GM21515 (cell line): Measurements from ENCODE around the gene GNB1.

ENCODE experiments used
- ATAC-seq: cut with Tn5 transposase; IDR thresholded peaks from one replicate; pipeline ENCODE4 v1.9.1; 2021; ENCODE audit not compliant: unreplicated experiment

GNB1 gene

DNA sequence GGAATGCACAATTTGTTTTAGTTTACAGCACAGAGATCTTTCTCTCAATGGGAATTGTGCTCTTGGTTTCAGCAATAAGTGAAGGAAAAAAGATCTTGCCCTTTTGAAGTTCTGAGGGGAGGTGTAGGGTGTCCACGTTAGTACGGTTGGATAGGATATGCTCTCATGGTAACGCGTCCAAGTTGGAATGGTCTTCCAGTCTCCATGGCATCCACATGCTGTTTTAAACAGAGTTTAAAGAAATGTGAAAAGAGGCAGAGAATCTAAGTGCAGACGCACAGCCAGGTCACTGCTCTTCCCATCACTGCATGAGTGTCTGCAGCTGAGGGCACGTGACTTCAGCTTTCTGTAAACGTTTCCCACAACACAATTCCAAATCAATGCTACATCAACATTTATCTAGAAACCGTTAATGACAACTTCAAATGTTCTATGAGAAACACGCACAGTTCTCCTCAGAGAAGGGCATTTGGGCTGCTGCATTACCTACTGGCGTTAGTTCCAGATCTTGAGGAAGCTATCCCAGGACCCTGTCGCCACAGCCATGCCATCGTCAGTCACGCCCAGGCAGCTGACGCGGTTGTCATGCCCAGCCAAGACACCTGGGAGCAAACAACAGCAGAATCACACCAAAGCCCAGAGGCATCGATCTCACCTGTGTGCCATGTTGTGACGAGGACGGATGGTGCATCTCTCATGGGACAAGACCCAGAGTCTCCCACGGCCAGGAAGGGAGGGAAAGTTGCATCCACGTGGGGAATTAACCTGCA, 103.9 kb downstream of the GNB1 start:
- ATAC-seq: no peak

DNA sequence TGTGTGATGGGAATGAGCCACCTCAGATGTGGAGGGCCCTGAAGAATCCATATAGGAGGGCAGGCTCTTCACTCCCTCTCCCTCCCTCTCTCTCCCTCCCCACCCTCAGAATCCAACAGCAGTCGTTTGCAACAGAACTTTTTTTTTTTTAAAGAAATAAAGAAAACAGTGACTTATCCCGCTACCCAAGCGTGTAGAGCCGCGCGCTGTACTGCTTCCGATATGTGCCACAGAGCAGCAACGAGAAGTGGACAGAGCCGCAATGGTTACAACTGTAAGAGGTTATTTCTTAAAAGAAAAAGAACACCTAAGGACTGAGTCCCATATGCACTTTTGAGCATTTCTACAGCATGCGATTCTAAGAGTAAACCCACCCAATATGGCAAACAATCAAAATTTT, 105.2 kb downstream of the GNB1 start:
- ATAC-seq: no peak

DNA sequence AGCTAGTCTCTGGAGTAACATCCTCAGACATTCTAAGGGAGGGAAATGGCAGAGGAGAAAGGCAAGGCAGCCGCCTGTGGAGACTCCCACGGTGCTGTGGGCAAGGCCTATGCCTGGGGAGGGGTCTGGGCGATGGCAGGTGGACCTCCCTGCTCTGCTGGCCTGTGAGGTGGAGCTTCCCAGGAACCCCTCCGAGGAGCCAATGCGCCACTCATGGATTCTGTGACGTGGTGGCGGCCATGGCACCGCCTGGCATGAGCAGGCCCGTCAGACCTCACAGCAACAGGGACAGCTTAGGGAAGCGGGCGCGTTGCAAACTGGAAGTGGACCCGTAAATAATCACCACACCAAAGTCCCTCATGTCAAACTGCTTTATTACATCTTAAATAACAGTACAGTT, 106.0 kb downstream of the GNB1 start:
- ATAC-seq: no peak

DNA sequence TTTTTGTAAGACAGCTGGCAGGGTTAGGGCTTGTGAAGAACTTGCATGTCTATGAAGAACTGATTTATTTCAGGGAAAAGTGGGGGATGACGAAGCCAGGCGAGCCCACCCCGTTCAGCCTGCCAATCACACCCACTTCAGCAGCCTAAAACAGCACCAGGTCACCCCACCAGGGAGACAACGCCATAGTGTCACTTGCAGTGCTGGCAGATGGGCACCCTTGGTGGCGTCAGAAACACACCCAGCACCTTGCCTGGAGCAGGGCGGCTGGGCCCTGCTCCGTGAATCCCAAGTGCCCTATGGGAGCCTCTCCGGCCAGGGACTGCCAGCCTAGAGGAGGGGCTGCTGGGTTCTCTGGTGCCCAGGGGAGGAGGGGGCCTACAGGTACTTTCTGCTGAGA, 107.6 kb downstream of the GNB1 start:
- no peak for ATAC-seq

DNA sequence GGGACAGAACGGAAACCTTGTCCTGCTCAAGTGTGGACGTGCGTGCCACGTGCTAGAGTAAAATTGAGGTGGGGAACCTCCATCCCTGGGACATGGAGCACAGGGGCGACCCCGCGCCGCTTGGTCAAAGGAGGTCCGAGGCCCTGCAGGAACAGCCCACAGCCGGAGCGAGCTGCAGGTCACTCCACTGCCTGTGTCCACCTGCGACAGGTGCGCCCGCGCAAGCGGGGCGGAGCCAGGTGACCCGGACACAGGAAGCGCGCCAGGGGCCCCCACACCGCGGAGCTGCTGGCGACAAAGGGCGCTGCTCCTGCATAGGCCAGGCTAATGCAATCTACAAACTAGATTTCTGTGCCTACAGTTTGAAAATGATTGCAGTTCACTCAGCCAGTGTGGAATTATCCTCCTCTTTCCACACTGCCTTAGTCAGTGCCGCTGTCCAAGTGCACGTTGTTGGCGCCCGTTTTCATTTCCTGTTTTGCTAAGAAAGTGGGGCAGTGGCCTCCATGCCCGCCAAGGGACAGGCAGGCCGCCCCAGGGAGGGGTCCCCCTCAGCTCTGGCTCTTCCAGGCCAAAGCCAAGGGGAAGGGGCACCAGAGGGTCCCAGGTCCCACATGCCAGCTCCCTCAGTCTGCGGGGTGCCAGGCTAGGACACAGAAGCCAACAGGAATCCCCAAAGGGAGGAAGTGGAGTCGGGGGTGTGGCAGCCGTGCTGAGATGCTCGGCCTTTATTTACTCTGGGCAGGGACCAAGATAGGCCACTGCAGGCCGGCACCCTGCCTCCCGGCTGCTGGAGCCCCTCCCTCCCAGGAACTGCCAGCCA, 108.3 kb downstream of the GNB1 start:
- ATAC-seq: no peak

DNA sequence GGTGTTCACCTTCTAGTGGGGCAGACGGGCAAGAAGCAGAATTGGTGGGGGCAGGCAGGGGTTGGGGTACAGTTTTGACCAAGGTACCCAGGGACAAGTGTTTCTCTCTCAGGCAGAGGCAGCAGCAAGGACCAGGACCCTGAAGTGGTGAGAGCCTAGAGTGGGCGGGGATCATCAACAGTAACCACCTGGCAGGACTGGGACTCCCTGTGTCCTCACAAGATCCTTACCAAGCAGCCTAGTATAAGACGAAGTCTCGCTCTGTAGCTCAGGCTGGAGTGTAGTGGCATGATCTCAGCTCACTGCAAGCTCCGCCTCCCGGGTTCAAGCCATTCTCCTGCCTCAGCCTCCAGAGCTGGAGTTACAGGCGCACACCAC, 109.4 kb downstream of the GNB1 start:
- no peak for ATAC-seq

DNA sequence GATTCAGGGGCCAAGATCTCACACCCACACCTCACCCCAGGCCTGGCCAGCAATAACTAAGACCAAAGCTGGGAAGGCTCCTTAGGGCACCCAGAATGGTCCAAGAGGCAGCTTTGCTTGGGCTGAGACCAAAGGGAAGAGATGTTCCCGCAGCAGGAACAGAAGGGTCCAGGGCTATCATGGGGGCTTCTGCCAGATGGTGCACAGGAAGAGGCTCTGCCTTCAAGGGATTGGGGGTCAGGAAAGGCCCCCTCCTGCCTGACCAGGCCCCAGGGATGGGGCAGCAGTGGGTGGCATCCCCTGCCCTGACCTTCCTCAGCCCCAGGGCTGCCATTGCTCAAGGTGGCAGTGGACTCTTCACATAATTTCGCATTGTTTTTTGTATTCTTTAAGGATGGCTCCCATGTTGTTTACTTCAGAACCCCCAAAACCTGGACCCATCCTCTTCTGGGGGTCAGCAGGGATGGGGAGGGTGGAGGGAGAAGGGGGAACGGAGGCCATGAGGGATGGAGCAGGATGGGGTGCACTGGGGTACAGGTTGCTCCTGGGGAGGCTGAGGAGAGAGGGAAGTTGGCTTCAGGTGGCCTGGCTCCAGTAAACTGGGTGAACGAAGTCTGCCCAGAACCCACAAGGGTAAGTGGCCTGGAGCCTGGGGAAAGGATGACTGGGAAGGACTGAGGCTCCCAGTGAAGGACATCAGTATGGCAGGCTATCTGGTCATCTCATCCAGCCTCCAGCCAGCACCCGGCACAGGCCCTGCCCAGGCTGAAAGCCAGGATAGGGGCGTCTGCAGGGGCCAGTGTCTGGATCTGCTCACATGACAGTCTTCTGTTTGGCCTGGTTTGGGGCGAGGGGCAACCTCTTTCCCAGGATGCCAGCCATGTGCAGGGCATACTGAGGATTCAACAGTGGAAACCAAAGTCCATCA, 110.0 kb downstream of the GNB1 start:
- no peak for ATAC-seq

DNA sequence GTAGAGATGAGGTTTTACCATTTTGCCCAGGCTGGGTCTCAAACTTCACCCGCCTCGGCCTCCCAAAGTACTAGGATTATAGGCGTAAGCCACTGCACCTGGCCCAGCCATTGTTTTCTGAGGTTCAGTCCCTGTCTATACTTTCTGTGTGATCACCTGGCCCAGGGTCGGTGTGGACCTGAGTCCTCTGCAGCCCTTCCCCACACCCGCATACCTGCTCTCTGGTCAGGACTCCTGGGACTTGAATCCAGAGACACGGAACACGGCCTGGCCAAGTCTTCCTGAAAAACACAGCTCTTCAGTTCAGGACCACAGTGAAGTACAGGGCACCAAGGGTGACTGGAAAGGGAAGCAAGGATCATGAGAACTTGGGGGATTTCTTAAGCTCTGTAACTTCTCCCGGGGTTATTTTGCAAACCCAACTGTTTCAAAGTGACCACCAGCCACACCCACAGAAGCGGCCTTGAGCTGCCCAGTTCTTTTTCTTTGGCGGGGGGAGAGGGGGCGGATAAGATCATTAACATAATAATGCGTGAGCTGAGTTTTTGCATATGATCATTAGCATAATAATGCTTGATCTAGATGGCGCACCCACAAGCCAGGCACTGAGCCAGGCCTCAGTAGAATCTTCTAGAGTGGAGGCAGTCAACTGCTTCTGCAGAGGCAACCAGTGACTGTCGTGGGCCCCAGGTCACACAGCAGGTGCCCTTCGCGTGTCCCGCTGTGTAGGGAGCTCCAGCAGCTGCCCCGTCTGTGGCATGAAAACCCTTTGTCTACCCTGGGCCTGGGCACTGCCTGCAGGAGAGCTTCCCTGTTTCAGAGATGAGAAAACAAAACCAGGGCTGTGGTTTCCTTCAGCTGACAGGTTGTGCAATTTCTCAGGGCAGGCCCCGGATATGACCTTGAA, 110.9 kb downstream of the GNB1 start:
- peak; percentile 37 for ATAC-seq

DNA sequence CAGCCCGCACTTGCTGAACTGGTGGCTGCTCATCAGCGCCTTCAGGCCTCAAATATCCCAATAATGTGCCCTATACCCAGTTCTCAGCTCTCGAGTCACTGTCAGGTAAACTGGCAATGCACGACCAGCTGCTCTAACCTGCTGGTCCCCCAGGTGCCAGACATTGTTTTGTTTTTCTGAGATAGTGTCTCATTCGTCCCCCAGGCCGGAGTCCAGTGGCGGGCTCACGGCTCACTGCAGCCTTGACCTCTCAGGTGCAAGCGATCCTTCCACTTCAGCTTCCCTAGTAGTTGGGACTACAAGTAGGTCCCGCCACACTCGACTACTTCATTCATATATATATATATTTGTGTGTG, 111.6 kb downstream of the GNB1 start:
- no peak for ATAC-seq

DNA sequence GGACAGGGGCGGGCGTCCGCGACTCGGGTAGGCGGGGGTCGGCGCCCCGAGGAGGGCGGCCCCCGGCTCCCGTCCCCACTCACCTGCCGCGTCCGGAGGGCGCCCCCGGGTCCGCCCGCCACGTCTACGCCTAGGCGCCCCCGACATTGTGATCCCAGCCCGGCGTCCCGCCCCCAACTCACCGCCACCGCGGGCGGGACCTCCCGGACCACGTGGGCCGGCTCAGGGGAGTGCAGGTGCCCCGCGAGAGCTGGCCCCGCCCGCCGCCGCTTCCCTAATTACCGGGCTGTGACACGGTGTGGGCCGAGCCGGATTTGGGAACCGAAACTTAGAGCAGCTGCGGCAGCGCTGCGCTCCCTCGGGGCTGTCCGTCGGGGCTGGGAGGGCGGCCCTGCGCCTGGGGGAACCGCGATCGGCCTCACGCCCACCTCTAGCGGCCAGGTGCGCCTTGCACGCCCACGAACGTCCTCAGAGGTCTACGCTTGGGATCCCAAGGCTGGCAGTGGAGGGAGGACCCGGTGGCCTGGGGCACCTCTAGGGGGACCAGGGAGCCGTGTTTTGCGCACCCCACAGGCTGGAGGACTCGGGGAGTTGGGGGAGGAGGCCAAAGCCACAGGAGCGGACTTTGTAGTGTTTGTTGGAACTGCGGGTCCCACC, 112.1 kb downstream of the GNB1 start:
- peak; percentile 66 for ATAC-seq

DNA sequence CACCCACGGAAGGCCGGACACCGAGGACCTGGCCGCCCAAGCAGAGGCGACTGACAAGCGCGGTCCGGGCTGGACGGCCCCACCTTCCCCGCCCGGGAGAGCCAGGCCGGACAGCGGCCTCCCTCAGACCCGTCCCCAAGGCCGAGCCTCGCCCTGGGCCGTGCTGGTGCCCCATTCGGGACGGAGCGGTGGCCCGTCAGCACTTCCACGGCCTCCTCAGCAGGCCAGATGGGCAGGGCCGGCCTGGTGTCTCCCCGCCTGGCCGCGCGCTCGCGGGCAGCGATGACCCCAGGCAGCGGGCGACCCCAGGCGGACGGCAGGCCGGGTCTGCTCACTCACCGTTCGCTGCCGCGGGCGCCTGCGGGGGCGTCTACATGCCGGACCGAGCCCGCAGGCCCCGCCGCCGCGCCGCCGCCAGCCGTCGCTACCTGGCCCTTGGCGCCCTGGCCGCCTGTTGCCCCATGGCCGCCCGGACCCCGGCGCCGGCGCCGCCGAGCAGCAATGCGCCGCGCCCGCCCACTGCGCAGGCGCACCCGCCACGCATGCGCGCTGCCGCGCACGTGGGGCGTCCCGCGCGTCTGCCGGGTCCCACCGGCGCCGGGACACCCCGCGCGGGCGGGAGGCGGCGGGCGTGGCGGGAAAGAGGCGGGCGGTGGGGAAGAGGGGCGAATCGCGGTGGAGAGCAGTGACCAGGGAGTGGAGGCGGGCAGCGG, 112.8 kb downstream of the GNB1 start, which contains the start of gene NADK:
TSS of gene NADK (minus strand) at position 521 of the 713 bp plus-strand sequence. CDS start 13,064 bp downstream, outside the sequence.
- peak; percentile 22 for ATAC-seq

DNA sequence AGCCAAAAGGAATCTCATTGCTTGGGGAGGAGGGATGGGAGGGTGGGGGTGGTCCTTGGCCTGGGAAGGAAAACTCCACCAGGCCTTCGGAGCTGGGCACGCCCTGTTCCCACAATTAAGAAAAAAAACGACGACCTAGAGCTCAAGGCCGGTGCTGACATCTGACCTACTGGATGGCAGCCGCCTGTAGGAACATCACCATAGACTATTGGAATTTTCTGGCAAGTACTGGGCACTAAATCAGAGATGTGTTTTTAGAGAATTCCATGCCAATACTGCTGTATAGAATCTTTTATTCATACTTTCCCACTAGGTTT, 113.3 kb downstream of the GNB1 start:
- no peak for ATAC-seq

DNA sequence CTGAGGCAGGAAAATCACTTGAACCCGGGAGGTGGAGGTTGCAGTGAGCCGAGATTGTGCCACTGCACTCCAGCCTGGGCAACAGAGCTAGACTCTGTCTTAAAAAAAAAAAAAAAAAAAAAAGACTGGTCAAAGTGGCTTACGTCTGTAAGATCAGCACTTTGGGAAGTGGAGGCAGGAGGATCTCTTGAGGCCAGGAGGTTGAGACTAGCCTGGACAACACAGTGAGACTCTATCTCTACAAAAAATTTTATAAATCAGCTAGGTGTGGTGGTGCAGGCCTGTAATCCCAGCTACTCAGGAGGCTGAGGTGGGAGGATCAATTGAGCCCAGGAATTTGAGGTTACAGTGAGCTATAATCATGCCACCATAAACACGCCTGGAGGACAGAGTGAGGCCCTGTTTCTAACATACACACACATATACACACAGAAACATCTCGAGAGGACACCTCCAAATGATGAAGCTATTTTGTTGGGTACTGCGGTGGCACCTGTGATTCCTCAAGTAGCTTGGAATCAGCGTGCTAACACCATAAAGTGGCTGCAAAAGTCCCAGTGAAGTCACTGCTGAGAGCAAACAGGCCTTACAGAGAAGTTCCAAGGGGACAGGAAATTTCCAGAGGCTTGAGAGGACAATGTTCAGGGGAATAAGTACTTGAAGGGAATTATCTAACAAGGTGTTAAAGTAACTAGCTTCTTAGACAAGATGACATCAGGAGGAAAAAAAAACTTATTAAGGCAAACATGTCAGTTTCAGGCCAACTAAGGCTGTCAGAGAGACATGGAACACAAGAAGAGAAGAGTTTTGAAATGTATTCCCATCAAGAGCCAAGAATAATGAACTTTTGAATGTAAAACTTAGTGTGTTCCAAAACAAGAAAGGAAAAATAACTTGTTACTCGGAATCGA, 114.0 kb downstream of the GNB1 start:
- ATAC-seq: no peak

DNA sequence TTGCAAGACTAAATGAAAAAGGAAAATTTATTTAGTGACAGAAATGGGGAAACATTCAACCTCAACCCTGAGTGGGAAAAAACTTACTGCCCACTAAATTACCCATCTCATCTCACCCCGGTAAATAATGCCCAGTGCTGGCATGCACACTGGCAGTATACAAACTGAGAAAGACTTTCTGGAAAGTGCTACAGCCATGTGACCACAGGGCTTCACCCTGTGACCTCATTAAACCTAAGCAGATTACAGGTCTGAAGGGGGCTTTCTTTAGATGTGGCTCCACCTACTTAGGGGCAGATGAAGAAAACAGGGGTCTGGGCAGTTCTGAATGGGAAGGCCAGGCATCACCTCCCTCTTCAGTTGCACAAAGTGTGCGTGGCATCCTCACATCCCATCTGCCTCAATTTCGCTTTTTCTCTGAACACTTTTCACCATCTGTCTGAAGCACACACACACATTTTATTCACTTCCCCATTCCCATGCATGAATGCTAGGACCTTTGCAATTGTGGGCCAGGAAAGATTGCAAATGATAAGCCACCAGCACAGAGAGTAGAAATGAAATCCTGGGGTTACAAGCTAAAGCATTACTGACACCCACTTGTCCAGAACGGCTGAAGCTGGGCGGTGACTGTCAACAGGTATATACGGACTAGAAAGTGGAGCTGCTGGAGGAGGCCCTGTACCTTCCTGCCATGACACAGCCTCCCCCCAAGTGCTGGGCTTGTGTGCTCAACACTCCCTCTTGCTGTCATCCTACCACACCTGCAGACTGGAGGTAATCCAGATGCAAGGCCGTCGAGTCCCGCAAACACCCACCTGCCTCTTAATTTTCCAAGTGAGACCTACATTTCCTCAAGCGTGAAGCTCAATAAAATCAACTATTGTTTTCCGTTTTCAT, 115.3 kb downstream of the GNB1 start:
- ATAC-seq: no peak

DNA sequence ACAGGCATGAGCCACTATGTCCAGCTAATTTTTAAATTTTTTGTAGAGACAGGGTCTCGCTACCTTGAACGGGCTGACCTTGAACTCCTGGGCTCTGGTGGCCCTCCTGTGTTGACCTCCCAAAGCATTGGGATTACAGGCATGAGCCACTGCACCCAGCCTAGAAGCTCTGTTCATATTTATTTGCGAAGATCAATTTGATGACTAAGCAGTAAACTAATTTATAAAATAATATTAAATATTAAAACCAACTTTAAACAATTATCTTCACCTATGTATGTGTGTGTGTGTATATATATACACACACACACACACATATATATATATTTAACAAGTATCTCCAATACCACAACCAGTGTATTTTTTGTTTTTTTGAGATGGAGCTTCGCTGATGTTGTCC, 117.0 kb downstream of the GNB1 start:
- no peak for ATAC-seq

DNA sequence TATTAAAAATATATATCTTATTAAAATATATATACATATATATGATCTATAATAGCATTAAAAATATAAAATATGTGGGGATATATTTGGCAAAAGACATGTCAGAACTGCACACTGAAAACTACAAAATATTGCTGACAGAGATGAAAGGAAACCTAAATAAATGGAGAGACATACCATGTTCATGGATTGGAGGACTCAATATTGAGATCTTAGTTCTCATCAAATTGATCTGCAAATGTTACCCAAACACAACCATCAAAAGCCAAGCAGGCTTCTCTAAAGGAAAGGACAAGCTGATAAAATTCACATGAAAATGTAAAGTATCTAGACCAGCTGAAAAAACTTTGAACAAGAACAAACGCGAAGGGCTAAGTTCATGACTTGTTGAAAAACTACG, 119.8 kb downstream of the GNB1 start:
- ATAC-seq: no peak

DNA sequence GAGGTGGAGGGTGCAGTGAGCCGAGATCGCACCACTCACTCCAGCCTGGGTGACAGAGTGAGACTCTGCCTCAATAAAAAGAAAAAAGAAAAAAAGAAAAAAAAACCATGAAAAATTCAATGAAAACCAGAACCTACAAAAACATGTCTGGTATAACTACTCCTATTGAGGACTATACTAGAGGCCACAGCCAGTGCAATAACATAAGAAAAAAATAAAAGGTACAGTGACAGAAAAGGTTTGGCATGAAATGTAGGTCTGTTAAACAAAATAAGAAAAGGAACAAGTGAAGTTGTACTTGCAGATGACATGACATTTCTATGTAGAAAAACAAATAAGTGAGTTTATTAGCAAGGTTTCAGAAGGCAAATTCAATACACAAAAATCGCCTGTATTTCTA, 120.8 kb downstream of the GNB1 start:
- ATAC-seq: no peak
